GM12892 (cell line): ENCODE measurements around the gene YBX1.

Experiments
- DNase-seq: peaks from one replicate; pipeline ENCODE4 v3.0.0; 2011; ENCODE audit not compliant: insufficient read length
- FAIRE-seq: peaks from 2 replicates; lab custom pipeline; 2011; peaks lifted over from hg19 to GRCh38; lab: Jason Lieb, UNC
- POLR2A ChIP-seq: IDR thresholded peaks from 2 replicates; pipeline ENCODE4 v1.6.1; 2011; ENCODE audit warnings: low read depth, low read length, control low read depth
- POLR2AphosphoS5 ChIP-seq: IDR thresholded peaks from 2 replicates; pipeline ENCODE4 v1.6.1; 2011; ENCODE audit warnings: low read depth, low read length, control low read depth
- TAF1 ChIP-seq: IDR thresholded peaks from 2 replicates; pipeline ENCODE4 v1.6.1; 2011; ENCODE audit warnings: low read depth, mild to moderate bottlenecking, control low read depth, low read length, borderline replicate concordance

Gene YBX1

DNA sequence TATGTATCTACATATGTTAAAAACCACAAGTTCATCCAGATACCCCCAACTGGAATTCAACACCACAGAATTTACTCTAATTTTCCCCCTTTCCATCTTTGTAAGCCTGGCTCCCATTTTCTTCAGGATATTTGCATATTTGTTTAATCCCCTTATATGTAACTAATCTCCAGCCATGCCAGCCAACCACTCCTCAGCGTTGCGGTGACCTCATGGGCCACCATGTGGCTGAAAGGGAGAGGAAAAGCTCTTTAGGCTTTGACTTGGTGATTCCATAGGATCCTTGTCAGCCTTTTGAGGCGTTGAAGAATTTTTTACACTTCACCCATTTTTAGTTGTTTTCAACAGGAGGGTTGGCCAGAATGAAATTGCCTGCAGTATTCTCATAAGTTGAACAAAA is 47.8 kb downstream of the YBX1 start:
- no peak for FAIRE-seq
- TF ChIP-seq TAF1 (no peak), POLR2A (no peak), POLR2AphosphoS5 (no peak)
- no peak for DNase-seq

DNA sequence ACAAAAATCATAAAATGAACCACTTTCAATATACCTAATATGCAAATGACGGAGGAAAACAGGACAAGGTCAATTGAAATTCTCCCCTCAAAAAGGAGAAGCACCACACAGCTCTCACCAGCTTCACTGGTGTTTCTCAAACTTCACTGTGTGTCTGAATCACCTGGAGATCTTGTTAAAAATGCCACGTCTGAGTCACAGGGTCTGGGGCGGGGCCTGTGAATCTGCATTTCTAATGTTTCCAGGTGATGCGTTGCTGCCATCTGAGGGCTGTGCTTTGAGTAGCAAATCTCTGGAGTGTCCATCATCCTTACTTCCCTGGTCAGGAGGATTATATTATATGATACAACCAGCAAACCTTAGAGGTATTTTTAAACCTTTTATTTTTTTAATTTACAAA is 48.8 kb downstream of the YBX1 start:
- no peak for DNase-seq
- no peak for TF ChIP-seq POLR2AphosphoS5
- TF ChIP-seq POLR2A, result no peak
- no peak for TF ChIP-seq TAF1
- no peak for FAIRE-seq

DNA sequence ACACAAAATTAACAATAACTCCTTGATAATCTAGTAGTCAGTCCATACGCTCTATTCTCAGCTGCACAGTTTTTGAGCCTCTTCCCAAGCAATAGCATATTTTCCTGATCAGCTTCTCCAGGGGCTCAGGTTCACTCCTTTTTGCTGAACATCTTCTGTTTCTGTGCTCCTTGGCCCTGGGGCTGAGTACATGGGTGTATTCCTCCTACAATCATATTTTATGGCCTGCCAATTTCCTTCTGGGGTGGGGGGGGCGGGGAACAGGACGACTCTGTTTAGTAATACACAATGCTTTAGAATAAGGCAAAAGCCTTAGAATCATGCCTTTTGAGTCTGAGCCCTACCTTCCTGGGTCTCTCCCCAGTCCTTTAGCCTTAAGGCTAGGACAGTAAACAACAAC is 49.4 kb downstream of the YBX1 start:
- TF ChIP-seq POLR2AphosphoS5 (no peak), POLR2A (no peak), TAF1 (no peak)
- FAIRE-seq (no peak), DNase-seq (no peak)

DNA sequence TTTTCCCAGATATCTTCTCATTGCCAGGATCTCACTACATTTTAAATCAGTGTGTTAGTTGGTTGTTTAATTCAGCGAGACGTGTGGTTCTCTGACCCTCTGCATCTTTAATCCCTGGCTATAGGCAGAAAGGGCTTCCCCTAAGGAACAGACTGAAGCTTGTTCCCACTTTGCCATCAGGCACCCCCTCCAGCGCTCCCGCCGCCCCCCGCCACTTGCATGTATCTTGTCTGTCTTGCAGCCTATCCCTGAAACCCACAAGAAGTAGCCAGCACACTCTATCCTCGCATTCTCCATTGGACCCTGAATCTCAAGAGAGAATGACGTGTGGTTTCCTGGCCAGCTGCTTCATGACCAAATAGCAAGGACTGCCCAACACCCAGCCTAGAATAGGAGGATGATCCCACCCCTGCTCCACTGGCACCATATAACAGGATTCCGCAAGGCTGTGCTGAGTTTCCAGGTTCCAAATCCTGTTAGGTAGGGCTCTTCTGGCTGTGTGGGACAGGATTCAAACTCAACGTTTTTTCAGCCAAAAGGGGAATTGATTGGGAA is 50.0 kb downstream of the YBX1 start:
- DNase-seq (no peak), FAIRE-seq (no peak)
- TF ChIP-seq TAF1, result no peak
- no peak for TF ChIP-seq POLR2A
- no peak for TF ChIP-seq POLR2AphosphoS5

DNA sequence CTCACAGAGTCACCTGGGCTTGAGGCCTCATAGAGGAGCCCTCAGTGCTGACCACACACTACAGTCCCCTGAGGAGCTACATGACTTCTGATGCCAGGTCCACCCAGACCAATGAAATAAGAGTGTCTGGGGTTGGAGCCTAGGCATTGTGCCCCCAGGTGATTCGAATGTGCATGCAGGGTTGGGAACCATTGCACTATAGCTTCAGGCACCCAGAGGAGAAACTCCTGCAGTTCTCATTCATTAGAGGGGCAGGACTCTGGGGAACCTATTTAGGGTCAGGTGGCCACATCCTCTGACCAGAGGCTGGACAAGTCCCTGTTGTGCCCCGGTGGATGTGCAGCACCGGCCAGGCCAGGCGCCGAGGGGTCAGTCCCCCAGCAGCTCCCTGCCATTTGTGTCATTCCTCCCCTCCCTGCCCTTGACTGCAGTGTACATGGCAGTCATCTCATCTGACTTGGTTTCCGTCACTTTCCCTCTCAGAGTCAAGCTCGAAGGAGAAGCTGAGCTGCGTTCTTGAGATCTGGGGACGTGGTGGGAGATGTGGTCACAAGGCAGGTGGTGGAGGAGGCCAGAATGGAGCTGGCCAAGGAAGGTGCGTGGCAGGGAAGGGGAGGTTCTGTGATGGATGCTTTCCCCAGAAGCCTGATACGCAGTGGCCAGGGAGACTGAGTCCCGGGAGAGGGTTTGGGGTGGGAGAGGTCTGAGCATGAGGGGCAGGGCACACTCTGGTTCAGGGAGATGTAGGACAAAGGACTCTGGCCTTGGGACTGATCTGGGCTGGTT is 51.4 kb downstream of the YBX1 start:
- no peak for TF ChIP-seq TAF1
- no peak for TF ChIP-seq POLR2A
- TF ChIP-seq POLR2AphosphoS5, result no peak
- DNase-seq (no peak), FAIRE-seq (no peak)

DNA sequence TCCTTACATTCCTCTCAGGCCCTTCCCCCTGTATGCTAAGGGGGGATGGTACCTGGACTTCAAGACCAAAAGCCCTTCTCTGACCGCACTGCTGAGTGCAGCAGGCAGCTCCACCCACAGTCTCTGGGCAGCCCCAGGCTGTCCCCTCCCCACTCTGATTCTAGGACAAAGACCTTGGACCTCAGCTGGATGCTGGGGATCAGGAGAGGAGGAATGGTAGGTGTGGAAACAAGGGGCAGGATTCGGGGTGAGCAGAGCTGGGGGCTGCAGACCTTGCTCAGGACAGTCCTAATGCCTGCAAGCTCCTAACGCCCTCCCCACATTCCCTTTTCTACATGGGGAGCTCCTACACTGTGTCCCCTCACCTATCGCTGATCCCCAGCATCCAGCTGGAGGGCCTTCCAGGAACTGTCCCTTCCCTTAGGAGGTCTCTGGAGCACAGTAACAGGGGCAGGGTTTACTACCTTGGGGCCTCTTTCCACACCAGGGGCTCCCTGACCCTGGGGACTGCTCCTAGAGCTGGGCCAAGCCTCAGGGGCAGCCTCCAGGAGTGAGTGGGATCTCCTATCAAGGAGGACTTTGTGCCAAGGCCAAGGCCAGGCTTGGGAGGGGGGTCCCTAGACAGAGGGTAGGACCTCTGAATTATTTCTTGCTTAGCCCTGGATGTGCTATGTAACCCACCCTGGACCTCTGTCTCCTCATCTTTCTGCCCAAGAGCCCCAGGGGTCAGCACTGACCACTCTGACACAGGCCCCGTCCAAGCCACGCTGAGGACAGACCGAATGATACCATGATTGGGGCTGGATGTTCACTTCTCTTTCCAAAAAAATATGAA is 52.2 kb downstream of the YBX1 start:
- DNase-seq, result no peak

DNA sequence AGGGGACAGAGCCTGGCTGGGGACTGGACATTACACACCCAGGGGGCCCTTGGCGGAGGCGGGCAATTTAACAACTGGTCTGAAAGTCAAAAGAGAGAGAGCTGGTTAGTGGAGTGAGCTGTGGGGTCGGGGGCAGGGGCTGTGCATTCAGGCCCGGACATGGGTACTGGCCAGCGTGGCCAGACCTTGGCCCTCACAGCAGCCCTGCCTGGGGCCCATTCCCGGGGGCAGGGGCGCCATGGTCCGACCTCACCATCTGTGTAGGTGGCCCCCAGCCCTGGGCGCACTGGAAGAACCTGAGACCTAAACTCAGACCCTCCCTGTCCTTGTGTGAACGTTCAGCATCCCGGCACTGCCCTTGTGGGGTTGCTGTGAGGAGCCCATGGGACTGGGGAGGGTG is 52.8 kb downstream of the YBX1 start:
- no peak for FAIRE-seq
- TF ChIP-seq TAF1, result no peak
- TF ChIP-seq POLR2AphosphoS5, result no peak
- TF ChIP-seq POLR2A, result no peak
- DNase-seq, result no peak

More for the DNA sequence above, 52.2 kb downstream of the YBX1 start:
- FAIRE-seq, result no peak
- TF ChIP-seq POLR2AphosphoS5 (no peak), POLR2A (no peak), TAF1 (no peak)

DNA sequence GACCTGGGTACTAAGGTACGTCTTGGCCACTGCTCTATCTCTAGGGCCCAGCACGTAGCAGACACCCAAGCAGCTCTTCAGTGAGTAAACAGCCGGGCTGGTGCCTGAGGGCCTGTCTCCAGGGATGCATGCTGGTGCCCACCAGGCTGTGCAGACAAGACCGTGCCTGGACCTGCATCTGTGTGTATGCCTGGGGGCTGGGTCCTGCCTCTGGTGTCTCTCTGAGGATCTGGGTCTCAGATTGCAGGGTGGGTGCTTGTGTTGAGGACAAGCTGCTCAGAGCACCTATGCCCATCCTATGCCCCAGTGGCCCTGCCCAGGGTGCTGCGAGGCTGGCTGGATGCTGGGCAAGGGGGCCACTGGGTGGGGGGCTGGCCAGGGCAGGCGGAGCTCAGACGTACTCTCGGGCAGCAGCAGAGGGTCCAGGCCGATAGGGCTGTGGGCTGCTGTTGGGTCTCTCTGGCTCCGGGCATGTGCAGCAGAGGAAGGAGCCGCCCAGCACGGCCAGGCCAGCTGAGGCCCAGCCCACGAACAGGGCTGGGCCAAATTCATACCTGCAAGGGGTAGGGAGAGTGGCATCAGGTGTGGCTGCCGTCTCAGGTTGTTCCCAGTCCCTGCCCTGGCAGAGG is 53.4 kb downstream of the YBX1 start:
- no peak for FAIRE-seq
- DNase-seq, result no peak
- TF ChIP-seq POLR2AphosphoS5 (no peak), TAF1 (no peak), POLR2A (no peak)

DNA sequence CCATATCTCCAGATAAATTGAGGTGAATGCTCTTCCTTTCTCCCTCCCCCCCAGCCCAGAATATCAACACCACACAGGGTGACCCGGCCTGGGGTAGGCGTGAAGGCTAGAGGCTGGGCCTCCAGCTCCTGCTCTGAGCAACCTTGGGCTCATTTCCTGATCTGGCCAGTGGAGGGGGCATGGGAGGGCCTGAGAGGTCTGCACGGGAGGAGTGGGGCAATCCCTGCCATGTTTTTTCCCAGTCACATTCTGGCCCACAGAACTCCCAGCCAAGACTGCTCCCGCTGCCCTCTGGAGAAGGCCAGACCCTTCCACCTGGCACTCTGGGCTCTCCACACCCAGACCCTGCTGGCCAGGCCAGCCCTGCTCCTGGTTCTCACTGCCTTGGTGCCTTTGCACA is 53.9 kb downstream of the YBX1 start:
- DNase-seq (no peak), FAIRE-seq (no peak)
- TF ChIP-seq TAF1 (no peak), POLR2A (no peak), POLR2AphosphoS5 (no peak)

DNA sequence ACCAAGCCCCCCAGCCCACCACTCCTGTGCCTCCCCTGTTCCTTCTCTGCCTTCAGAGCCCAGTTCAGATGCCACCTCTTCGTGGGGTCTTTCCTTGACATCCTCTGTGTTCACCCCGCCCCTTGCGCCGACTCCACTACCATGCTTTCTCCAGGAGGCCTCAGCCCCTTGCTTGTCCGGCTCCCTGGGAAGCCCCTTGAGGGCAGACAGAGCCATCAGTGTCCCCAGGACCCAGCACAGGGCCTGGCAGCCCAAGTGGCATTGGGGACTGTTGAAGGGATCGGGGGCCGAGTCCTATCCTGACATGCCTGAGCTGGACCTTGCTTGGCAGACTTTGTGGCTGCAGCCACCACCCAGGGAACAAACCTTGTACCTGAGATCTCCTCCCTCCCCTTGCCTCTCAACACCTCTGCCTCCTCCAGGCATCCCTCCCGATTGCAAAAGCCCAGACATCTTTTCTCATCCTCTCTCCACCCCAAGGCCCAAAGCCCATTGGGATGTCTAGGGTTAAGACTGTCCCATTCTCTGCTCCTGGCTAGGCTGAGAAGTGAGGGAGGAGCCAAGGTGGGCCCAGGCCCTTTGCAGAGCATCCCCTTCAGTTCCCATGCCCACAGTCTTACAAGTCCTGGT is 54.5 kb downstream of the YBX1 start:
- FAIRE-seq, result no peak

More for the DNA sequence above, 54.5 kb downstream of the YBX1 start:
- DNase-seq, result no peak
- TF ChIP-seq POLR2A (no peak), POLR2AphosphoS5 (no peak), TAF1 (no peak)
